ENCODE results near the gene KRT76. TPM values are rescaled to one million over a fixed set of nuclear protein-coding genes. Genes with fewer than 3 reads are reported as not detected.

Gene KRT76
- total and polyA plus RNA-seq, 10 of the 15 experiments (the other 5 are each of a cell fraction or from before 2014, with no cell fraction given): not detected

- ATAC-seq: no peak
- Histone ChIP-seq H3K36me3 (ENCODE audit: control insufficient read depth in 2 of 2, insufficient read depth in 2 of 2, low read length in 1 of 2) (no peaks in the 10 kb centered on the region), H3K4me2 (ENCODE audit: control insufficient read depth, insufficient read depth) (no peak overlapping the region), H3K9me3 (replicated peaks; ENCODE audit: control insufficient read depth, insufficient read depth, low read length) (no peaks in the 10 kb centered on the region), H3K4me3 (no peak overlapping the region), H3K27me3 (replicated peaks in 1 of 2; ENCODE audit: control insufficient read depth in 2 of 2, insufficient read depth in 2 of 2, low read length in 1 of 2) (no peaks in the 10 kb centered on the region), H3K27ac (ENCODE audit: control insufficient read depth, insufficient read depth) (no peak overlapping the region), H3K9ac (ENCODE audit: control insufficient read depth, insufficient read depth, low read length) (no peak overlapping the region), H4K20me1 (ENCODE audit: control insufficient read depth, insufficient read depth) (no peaks in the 10 kb centered on the region), H3K79me2 (ENCODE audit: control insufficient read depth, insufficient read depth, low read length) (no peaks in the 10 kb centered on the region), H3K4me1 (ENCODE audit: control insufficient read depth, insufficient read depth, low read length) (no peaks in the 10 kb centered on the region), H2AFZ (ENCODE audit: control insufficient read depth, low read depth, low read length) (no peak overlapping the region)
- ChIA-PET RAD21 (ENCODE audit: unreplicated experiment) (no interaction called here), POLR2A (no interaction called here), CTCF (no interaction called here), SMC1A (ENCODE audit: uncharacterized antibody, unreplicated experiment) (no interaction called here)
- FAIRE-seq: no peak
- 22% methylated on average over 5 of the region's 7 CpGs for WGBS (ENCODE audit: insufficient coverage, insufficient replicate concordance, low lambda C conversion rate, missing lambda C conversion rate)
- in situ Hi-C loops (cut with MboI) (no loop called here), intact Hi-C loops (cut with micrococcal nuclease; ENCODE audit: unreplicated experiment) (no loop called here)
- TF ChIP-seq NRF1 (conservative IDR thresholded peaks at IDR 0.05; ENCODE audit: low read depth, low read length) (no peak), PML (IDR thresholded peaks at IDR 0.05; ENCODE audit: low read length) (no peak), MAX (IDR thresholded peaks at IDR 0.05; ENCODE audit: low read depth, low read length) (no peak), BHLHE40 (IDR thresholded peaks at IDR 0.05; ENCODE audit: borderline replicate concordance in 1 of 2, low read depth in 2 of 2, low read length in 1 of 2) (no peak), ESRRA (IDR thresholded peaks at IDR 0.05; ENCODE audit: low read length) (no peak), USF1 (IDR thresholded peaks at IDR 0.05; ENCODE audit: borderline replicate concordance, extremely low read length, insufficient read depth, low read depth, low read length) (no peak), RFX5 (IDR thresholded peaks at IDR 0.05; ENCODE audit: low read depth, low read length) (no peak), RUNX3 (IDR thresholded peaks at IDR 0.05; ENCODE audit: low read length) (no peak), DPF2 (IDR thresholded peaks at IDR 0.05) (no peak), GATAD2B (conservative IDR thresholded peaks at IDR 0.05; ENCODE audit: low read depth) (no peak), WRNIP1 (IDR thresholded peaks at IDR 0.05; ENCODE audit: borderline replicate concordance, low read depth, low read length) (no peak), ATF3 (IDR thresholded peaks at IDR 0.05; ENCODE audit: borderline replicate concordance, extremely low read depth, low read depth, low read length) (no peak), ZNF687 (IDR thresholded peaks at IDR 0.05) (no peak), POLR2A (IDR thresholded peaks at IDR 0.05; ENCODE audit: low read depth, low read length) (no peak), NFXL1 (IDR thresholded peaks at IDR 0.05; ENCODE audit: borderline replicate concordance) (no peak), ZNF24 (IDR thresholded peaks at IDR 0.05) (no peak), RB1 (IDR thresholded peaks at IDR 0.05; ENCODE audit: borderline replicate concordance) (no peak), BCL11A (IDR thresholded peaks at IDR 0.05; ENCODE audit: low read depth, low read length) (no peak), RAD51 (IDR thresholded peaks at IDR 0.05) (no peak), FOXM1 (IDR thresholded peaks at IDR 0.05; ENCODE audit: low read depth, low read length) (no peak)
- DNase-seq (ENCODE audit: low read depth, low spot score): no peak
- no TSS peak for BruUV-seq (replicated peaks)
Observed at GRCh38 chr12:52742196-52742580, 35.0 kb downstream of the KRT76 start.

All from GM12878 (cell line).